B cell (primary cell): ENCODE results near the gene DBP. TPM values are rescaled to one million over a fixed set of nuclear protein-coding genes. Genes with fewer than 3 reads are reported as not detected.
A peak's percentile ranks its signal among the peaks of the same experiment; 100 is the strongest.

Experiments
- ATAC-seq: fragments of 200-7000 bp; cut with Tn5 transposase; one replicate; pipeline ENCODE4 v1.10.0; 2021; ENCODE audit warnings: low read depth, mild to moderate bottlenecking, moderate number of reproducible peaks, moderate library complexity
- CTCF ChIA-PET: fragments of 350-600 bp; sonication (Branson Sonifier 250); formaldehyde crosslinking; loops from one replicate; lab custom pipeline; 2021; ENCODE audit warnings: antibody characterized with exemption, inconsistent platforms; lab: Charles Lee
- POLR2A ChIA-PET: fragments of 350-600 bp; sonication (Branson Sonifier 250); formaldehyde crosslinking; loops from one replicate; lab custom pipeline; 2021; ENCODE audit warnings: antibody characterized with exemption; lab: Charles Lee
- DNase-seq: peaks from one replicate; pipeline ENCODE4 v3.0.0; 2013
- H2AFZ ChIP-seq: 2 replicates; pipeline ENCODE4 v1.6.1; 2012; ENCODE audit warnings: mild to moderate bottlenecking, low read depth, low read length; ENCODE audit not compliant: insufficient read depth, poor library complexity, severe bottlenecking
- H3K27ac ChIP-seq, 2 donors: 1 replicate in 1 of 2; 2 replicates in 1 of 2; pipeline ENCODE4 v1.5.1; 2012 to 2013; ENCODE audit warnings: low read length in 2 of 2, mild to moderate bottlenecking in 2 of 2, moderate library complexity in 1 of 2
- H3K27me3 ChIP-seq, 4 experiments: fragments of 200-600 bp in 1 of 4; sonication (generic) in 1 of 4; replicated peaks in 1 of 4; 1 replicate in 2 of 4; 2 replicates in 2 of 4; pipeline versions ENCODE4 v1.6.1 to v1.7.0; 2013 to 2016; ENCODE audit warnings: low read length in 3 of 4, mild to moderate bottlenecking in 2 of 4, mixed read lengths in 1 of 4, moderate library complexity in 1 of 4; ENCODE audit not compliant: insufficient read depth in 4 of 4, control insufficient read depth in 3 of 4; ENCODE audit errors: control extremely low read depth in 1 of 4
- H3K36me3 ChIP-seq, 2 experiments: replicated peaks in 1 of 2; 1 replicate in 1 of 2; 2 replicates in 1 of 2; pipeline versions ENCODE4 v1.6.1 to v1.7.1; 2013; ENCODE audit warnings: low read length in 1 of 2; ENCODE audit not compliant: insufficient read depth in 2 of 2, control insufficient read depth in 1 of 2; ENCODE audit errors: control extremely low read depth in 1 of 2, extremely low read depth in 1 of 2
- H3K4me1 ChIP-seq, 2 donors: fragments of 200-600 bp in 1 of 2; sonication (generic) in 1 of 2; 1 replicate in 1 of 2; 2 replicates in 1 of 2; pipeline versions ENCODE4 v1.5.1 to v1.6.1; 2013 to 2017; ENCODE audit warnings: low read length in 2 of 2; ENCODE audit not compliant: control insufficient read depth in 2 of 2, insufficient read depth in 2 of 2
- H3K4me2 ChIP-seq: replicated peaks from 2 replicates; pipeline ENCODE3; 2012; ENCODE audit warnings: mild to moderate bottlenecking, low read depth, low read length; ENCODE audit not compliant: poor library complexity, severe bottlenecking
- H3K4me3 ChIP-seq, 5 experiments: fragments of 200-600 bp in 1 of 5; sonication (generic) in 1 of 5; 1 replicate in 3 of 5; 2 replicates in 2 of 5; pipeline versions ENCODE4 v1.5.1 to v1.7.0; 2011 to 2016; ENCODE audit warnings: low read length in 4 of 5, mild to moderate bottlenecking in 4 of 5, low read depth in 2 of 5, control low read depth in 1 of 5, moderate library complexity in 1 of 5; ENCODE audit not compliant: insufficient read depth in 1 of 5; ENCODE audit errors: control extremely low read depth in 1 of 5, extremely low read depth in 1 of 5
- H3K79me2 ChIP-seq: fragments of 200-600 bp; sonication (generic); one replicate; pipeline ENCODE4 v1.6.0; 2016; ENCODE audit warnings: low read length; ENCODE audit not compliant: control insufficient read depth, insufficient read depth
- H3K9ac ChIP-seq: fragments of 200-600 bp; sonication (generic); 2 replicates; pipeline ENCODE4 v1.6.1; 2017; ENCODE audit warnings: mild to moderate bottlenecking, low read length, moderate library complexity
- H3K9me3 ChIP-seq, 3 donors: one replicate each; pipeline versions ENCODE4 v1.6.1 to v1.7.1; 2013; ENCODE audit warnings: low read length in 2 of 3; ENCODE audit not compliant: control insufficient read depth in 2 of 3, insufficient read depth in 1 of 3; ENCODE audit errors: control extremely low read depth in 1 of 3
- H4K20me1 ChIP-seq: 2 replicates; pipeline ENCODE4 v1.6.0; 2012; ENCODE audit warnings: mild to moderate bottlenecking, low read length; ENCODE audit not compliant: insufficient read depth, control insufficient read depth, poor library complexity, severe bottlenecking
- H3K27ac Mint-ChIP-seq: one replicate; pipeline ENCODE4 v1.8.0; 2021; ENCODE audit warnings: mixed read lengths
- H3K27me3 Mint-ChIP-seq: one replicate; pipeline ENCODE4 v1.8.0; 2021; ENCODE audit warnings: mixed read lengths
- H3K4me1 Mint-ChIP-seq: one replicate; pipeline ENCODE4 v1.8.0; 2021; ENCODE audit warnings: mixed read lengths
- H3K4me3 Mint-ChIP-seq: one replicate; pipeline ENCODE4 v1.8.0; 2021; ENCODE audit warnings: mixed read lengths
- H3K9me3 Mint-ChIP-seq: one replicate; pipeline ENCODE4 v1.8.0; 2022; ENCODE audit warnings: mixed read lengths; ENCODE audit not compliant: insufficient read depth
- EZH2 ChIP-seq: IDR thresholded peaks from 2 replicates; pipeline ENCODE4 v1.6.1; 2012; ENCODE audit warnings: borderline replicate concordance, low read depth, mild to moderate bottlenecking, moderate library complexity, low read length; ENCODE audit not compliant: insufficient read depth, poor library complexity, severe bottlenecking
- WGBS: methylation state at CpG from one replicate; pipeline ENCODE4 v1.1.5; 2013; ENCODE audit warnings: missing lambda C conversion rate; ENCODE audit not compliant: insufficient coverage; 5-methylcytosine and 5-hydroxymethylcytosine counted together
- intact Hi-C: fragments of 100-400 bp; cut with micrococcal nuclease; formaldehyde crosslinking; loops from one replicate; pipeline ENCODE4 v1.10.0; 2022
- polyA plus RNA-seq: library from polyadenylated mRNA; depleted of rRNA; stranded (reverse); fragments of >200 nt; gene quantifications from 2 replicates; pipeline ENCODE4 v1.2.3, GENCODE V29; 2012
- total RNA-seq, 2 donors: library from RNA; stranded (reverse); fragments of 120-200 nt in 1 of 2; gene quantifications; 1 replicate in 1 of 2; 2 replicates in 1 of 2; pipeline versions ENCODE4 v1.2.3 to v1.2.4, GENCODE V29; 2013 to 2022
- TF ChIP-seq, protein P1 (sequence below): fragments of 200-600 bp; IDR thresholded peaks from one replicate; pipeline ENCODE4 v1.8.0; 2022; ENCODE audit warnings: antibody characterized with exemption, mild to moderate bottlenecking

DBP gene
- total and polyA plus RNA-seq, 2 donors (not counting 1 experiment from before 2014, with no cell fraction given), result 23.5 to 33.0 TPM

DNA sequence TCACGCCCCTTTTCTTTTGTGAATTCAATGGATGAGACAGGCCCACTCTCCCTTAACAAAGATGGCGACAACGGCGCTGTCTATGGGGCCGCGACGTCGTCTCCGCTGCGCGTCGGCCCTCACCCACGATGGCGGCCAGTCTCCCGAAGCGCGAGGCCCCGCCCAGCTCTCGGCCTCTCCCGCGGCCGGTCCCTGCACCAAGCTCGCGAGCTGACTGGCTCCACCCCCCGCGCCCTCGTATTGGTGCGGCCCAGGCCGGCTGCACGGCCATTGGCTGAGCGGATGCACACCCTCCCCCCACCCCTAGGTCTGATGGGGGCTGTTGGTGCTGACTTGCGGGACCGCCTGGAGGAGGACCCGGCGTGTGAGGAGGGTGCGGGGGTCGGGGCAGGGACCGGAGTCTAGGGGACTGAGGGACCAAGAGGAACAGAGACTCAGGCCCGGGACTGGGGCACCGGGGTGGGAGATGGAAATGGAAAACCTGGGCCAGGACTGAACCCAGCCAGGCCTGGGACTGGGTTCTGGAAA, 13.0 kb downstream of the DBP start:
- peaks cover 0 to 14% of the 10 kb centered on the region in 2 experiments for H3K36me3 ChIP-seq
- Mint-ChIP-seq H3K9me3 (no peaks in the 10 kb centered on the region), H3K27ac (peak overlapping the region; percentile 84), H3K4me3 (peak overlapping the region; percentile 78), H3K27me3 (no peaks in the 10 kb centered on the region), H3K4me1 (peaks cover 38% of the 10 kb centered on the region)
- peak overlapping the region; percentile 30 to 63 for H3K27ac ChIP-seq
- peaks cover 14% of the 10 kb centered on the region for H4K20me1 ChIP-seq
- no peaks in the 10 kb centered on the region for H3K27me3 ChIP-seq
- ATAC-seq (peak; percentile 75), DNase-seq (peak; percentile 96)
- no peaks in the 10 kb centered on the region for H3K9me3 ChIP-seq
- ChIA-PET POLR2A (interaction anchor here (0.6 to 1.9 kb wide), 5 partner anchors 9 to 1305 kb away, joined by 4 to 12 read pairs (median 7); partner anchors contain the start of genes ATF5, CA11, DBP and NUP62), CTCF (interaction anchor here (1.0 to 2.1 kb wide), 4 partner anchors 10 to 34 kb away, joined by 3 to 6 read pairs (median 4); no protein-coding TSS in a partner anchor)
- TF ChIP-seq, protein P1, sequence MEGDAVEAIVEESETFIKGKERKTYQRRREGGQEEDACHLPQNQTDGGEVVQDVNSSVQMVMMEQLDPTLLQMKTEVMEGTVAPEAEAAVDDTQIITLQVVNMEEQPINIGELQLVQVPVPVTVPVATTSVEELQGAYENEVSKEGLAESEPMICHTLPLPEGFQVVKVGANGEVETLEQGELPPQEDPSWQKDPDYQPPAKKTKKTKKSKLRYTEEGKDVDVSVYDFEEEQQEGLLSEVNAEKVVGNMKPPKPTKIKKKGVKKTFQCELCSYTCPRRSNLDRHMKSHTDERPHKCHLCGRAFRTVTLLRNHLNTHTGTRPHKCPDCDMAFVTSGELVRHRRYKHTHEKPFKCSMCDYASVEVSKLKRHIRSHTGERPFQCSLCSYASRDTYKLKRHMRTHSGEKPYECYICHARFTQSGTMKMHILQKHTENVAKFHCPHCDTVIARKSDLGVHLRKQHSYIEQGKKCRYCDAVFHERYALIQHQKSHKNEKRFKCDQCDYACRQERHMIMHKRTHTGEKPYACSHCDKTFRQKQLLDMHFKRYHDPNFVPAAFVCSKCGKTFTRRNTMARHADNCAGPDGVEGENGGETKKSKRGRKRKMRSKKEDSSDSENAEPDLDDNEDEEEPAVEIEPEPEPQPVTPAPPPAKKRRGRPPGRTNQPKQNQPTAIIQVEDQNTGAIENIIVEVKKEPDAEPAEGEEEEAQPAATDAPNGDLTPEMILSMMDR, result no peak
- TF ChIP-seq EZH2, result no peak
- peaks cover 19 to 30% of the 10 kb centered on the region in 2 donors for H3K4me1 ChIP-seq
- H3K79me2 ChIP-seq, result no peaks in the 10 kb centered on the region
- intact Hi-C loops, result loop anchor here (1.0 kb wide), 2 partner anchors 13 to 454 kb away; partner anchors contain the start of genes DBP, LIG1 and ZSWIM9
- peak overlapping the region; percentile 84 for H3K4me2 ChIP-seq
- peak overlapping the region; percentile 61 for H2AFZ ChIP-seq
- 3% methylated on average over 36 of the region's 40 CpGs for WGBS
- H3K9ac ChIP-seq, result peak overlapping the region; percentile 54
- peak overlapping the region in 4 of 5 experiments; percentile 29 to 60 (median 50) for H3K4me3 ChIP-seq
